ENCODE measurements around the gene ANAPC2. TPM values are rescaled to one million over a fixed set of nuclear protein-coding genes. Genes with fewer than 3 reads are reported as not detected.

The ANAPC2 gene
- total and polyA plus RNA-seq, 8 donors = 22.2 to 122 (median 34.7) TPM

DNA sequence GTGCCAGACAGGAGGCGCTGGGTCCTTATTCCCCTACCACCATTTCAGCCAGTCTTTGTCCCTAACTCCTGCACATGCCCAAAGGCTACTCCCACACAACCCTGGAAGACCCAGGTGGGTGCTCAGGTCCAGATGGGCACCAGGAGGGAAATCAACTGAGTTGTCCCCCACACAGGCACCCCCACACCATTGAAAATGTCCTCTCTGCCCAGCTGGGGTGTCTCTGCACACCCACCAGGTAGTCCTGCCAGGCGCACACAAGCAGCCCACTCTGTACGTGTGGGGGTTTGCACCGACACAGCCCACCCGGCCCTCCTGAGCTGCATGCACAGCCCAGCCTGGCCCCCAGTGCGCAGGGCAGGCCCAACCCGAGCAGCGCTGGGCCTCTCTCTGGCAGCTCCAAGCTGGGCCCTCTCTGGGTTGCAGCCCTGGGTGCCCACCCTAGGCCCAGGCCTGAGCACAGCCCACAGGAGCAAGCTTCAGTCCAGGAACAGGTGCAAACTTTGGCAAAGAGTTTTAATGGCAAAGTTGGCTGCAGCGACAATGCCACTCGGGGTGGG, 31.5 kb upstream of the ANAPC2 start:
- ATAC-seq (no peak), DNase-seq (peak in 1 of 6 donors; percentile 49), FAIRE-seq (no peak)
- Histone ChIP-seq H3K36me3 (no peaks in the 10 kb centered on the region), H3K9me3 (no peaks in the 10 kb centered on the region), H3K27ac (no peak overlapping the region), H3K27me3 (no peaks in the 10 kb centered on the region), H3K4me1 (peaks cover 6 to 12% (median 7%) of the 10 kb centered on the region in 3 donors), H3K4me3 (no peak overlapping the region)
- 89 to 92% methylated on average over 10 of the region's 10 CpGs for WGBS, 2 donors
- TF ChIP-seq, protein P1, sequence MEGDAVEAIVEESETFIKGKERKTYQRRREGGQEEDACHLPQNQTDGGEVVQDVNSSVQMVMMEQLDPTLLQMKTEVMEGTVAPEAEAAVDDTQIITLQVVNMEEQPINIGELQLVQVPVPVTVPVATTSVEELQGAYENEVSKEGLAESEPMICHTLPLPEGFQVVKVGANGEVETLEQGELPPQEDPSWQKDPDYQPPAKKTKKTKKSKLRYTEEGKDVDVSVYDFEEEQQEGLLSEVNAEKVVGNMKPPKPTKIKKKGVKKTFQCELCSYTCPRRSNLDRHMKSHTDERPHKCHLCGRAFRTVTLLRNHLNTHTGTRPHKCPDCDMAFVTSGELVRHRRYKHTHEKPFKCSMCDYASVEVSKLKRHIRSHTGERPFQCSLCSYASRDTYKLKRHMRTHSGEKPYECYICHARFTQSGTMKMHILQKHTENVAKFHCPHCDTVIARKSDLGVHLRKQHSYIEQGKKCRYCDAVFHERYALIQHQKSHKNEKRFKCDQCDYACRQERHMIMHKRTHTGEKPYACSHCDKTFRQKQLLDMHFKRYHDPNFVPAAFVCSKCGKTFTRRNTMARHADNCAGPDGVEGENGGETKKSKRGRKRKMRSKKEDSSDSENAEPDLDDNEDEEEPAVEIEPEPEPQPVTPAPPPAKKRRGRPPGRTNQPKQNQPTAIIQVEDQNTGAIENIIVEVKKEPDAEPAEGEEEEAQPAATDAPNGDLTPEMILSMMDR (IDR thresholded peaks at IDR 0.05) = no peak
- intact Hi-C loops (cut with DNase I) = no loop called here

GRCh38 chr9:137218754-137219271, 30.5 kb upstream of the ANAPC2 start:
- Histone ChIP-seq H3K4me1 (peaks cover 6 to 12% (median 7%) of the 10 kb centered on the region in 3 donors), H3K36me3 (no peaks in the 10 kb centered on the region), H3K4me3 (peak overlapping the region in 2 of 4 donors; percentile 46 to 50), H3K27ac (peak overlapping the region; percentile 70 to 76 (median 72)), H3K27me3 (no peaks in the 10 kb centered on the region), H3K9me3 (no peaks in the 10 kb centered on the region)
- TF ChIP-seq, protein P1 (IDR thresholded peaks at IDR 0.05) = no peak
- 27% methylated on average over 12 of the region's 12 CpGs for whole genome bisulfite sequencing, 2 donors
- ATAC-seq (peak; percentile 54 to 66 (median 63)), FAIRE-seq (no peak), DNase-seq (peak in 4 of 6 donors; percentile 81 to 89 (median 88))
- intact Hi-C loops (cut with DNase I) = no loop called here

GRCh38 chr9:137218212-137218753, 29.9 kb upstream of the ANAPC2 start:
- TF ChIP-seq, protein P1 (IDR thresholded peaks at IDR 0.05) = no peak
- whole genome bisulfite sequencing, 2 donors = 68 to 71% methylated on average over 18 to 30 of the region's 30 CpGs
- DNase-seq = peak in 1 of 6 donors; percentile 57
- peak in 1 of 4 donors; percentile 6 for ATAC-seq
- no peak for FAIRE-seq
- Histone ChIP-seq H3K4me3 (peak overlapping the region; percentile 7 to 50 (median 34)), H3K9me3 (no peaks in the 10 kb centered on the region), H3K4me1 (peaks cover 6 to 12% (median 7%) of the 10 kb centered on the region in 3 donors), H3K27me3 (no peaks in the 10 kb centered on the region), H3K27ac (peak overlapping the region; percentile 70 to 76 (median 72)), H3K36me3 (no peaks in the 10 kb centered on the region)
- intact Hi-C loops (cut with DNase I) = no loop called here

GRCh38 chr9:137217276-137218211, 29.2 kb upstream of the ANAPC2 start:
- Histone ChIP-seq H3K27me3 (no peaks in the 10 kb centered on the region), H3K9me3 (no peaks in the 10 kb centered on the region), H3K4me3 (peak overlapping the region; percentile 18 to 50 (median 34)), H3K4me1 (peaks cover under 1 to 5% (median 2%) of the 10 kb centered on the region in 3 donors), H3K36me3 (no peaks in the 10 kb centered on the region), H3K27ac (peak overlapping the region; percentile 70 to 76 (median 72))
- WGBS, 2 donors = 41 to 56% methylated on average over 34 to 36 of the region's 36 CpGs
- intact Hi-C loops (cut with DNase I) = no loop called here
- TF ChIP-seq, protein P1 (IDR thresholded peaks at IDR 0.05) = no peak
- peak; percentile 66 to 84 (median 79) for ATAC-seq
- no peak for FAIRE-seq
- DNase-seq = peak; percentile 84 to 96 (median 90)

Data from pancreas (tissue), 10 donors.